GM21447 (cell line): Measurements from ENCODE around the gene SPRYD3.

Experiments used
- ATAC-seq: cut with Tn5 transposase; IDR thresholded peaks from one replicate; pipeline ENCODE4 v1.9.1; 2021; ENCODE audit not compliant: unreplicated experiment

The SPRYD3 gene

GRCh38 chr12:53078425-53079225 is 565 bp downstream of the SPRYD3 start:
- peak; percentile 21 for ATAC-seq

- no peak for ATAC-seq
Measured at GRCh38 chr12:53077030-53077429, 2.2 kb downstream of the SPRYD3 start.

- ATAC-seq: no peak
Measured at GRCh38 chr12:53076461-53076860, 2.7 kb downstream of the SPRYD3 start.

- ATAC-seq: no peak
Measured at GRCh38 chr12:53074999-53075370, 4.2 kb downstream of the SPRYD3 start.

- ATAC-seq: no peak
Measured at GRCh38 chr12:53074283-53074998, 4.7 kb downstream of the SPRYD3 start.

- no peak for ATAC-seq
Measured at GRCh38 chr12:53073881-53074280, 5.3 kb downstream of the SPRYD3 start.

- ATAC-seq: no peak
Measured at GRCh38 chr12:53071591-53072551, 7.3 kb downstream of the SPRYD3 start.

GRCh38 chr12:53070877-53071492 is 8.2 kb downstream of the SPRYD3 start:
- ATAC-seq: no peak

- no peak for ATAC-seq
Measured at GRCh38 chr12:53069621-53070410, 9.4 kb downstream of the SPRYD3 start.

GRCh38 chr12:53068811-53069585 is 10.2 kb downstream of the SPRYD3 start:
- no peak for ATAC-seq

GRCh38 chr12:53067993-53068770 is 11.0 kb downstream of the SPRYD3 start:
- ATAC-seq: no peak

GRCh38 chr12:53067074-53067992 is 11.9 kb downstream of the SPRYD3 start:
- no peak for ATAC-seq

GRCh38 chr12:53065975-53066931 is 12.9 kb downstream of the SPRYD3 start:
- no peak for ATAC-seq

- ATAC-seq: no peak
Measured at GRCh38 chr12:53065470-53065869, 13.7 kb downstream of the SPRYD3 start.

- no peak for ATAC-seq
Measured at GRCh38 chr12:53064613-53065436, 14.4 kb downstream of the SPRYD3 start.
